Lower leg skin (tissue), 4 donors: ENCODE measurements around the gene NCAPG. TPM values are rescaled to one million over a fixed set of nuclear protein-coding genes. Genes with fewer than 3 reads are reported as not detected.
"Not testable (repeated sequence)": the region's sequence is repeated elsewhere in the genome, so short reads cannot be mapped to it uniquely, and the experiment has no call there.

Experiments
- DNase-seq, 2 donors: peaks; one replicate each; pipeline ENCODE4 v3.0.0-alpha.2; 2019; ENCODE audit warnings: low spot score in 2 of 2
- H3K4me3 ChIP-seq: fragments of 200-600 bp; sonication (generic); 2 replicates; pipeline ENCODE4 v1.5.1; 2017; ENCODE audit warnings: mild to moderate bottlenecking, low read depth; ENCODE audit not compliant: poor library complexity, severe bottlenecking
- CTCF ChIP-seq, 3 donors: fragments of 450-650 bp; IDR thresholded peaks; one replicate each; pipeline ENCODE4 v1.5.1; 2016; ENCODE audit warnings: antibody characterized with exemption in 3 of 3, mild to moderate bottlenecking in 3 of 3, moderate library complexity in 2 of 3
- POLR2A ChIP-seq, 2 donors: fragments of 450-650 bp; IDR thresholded peaks; one replicate each; pipeline ENCODE4 v1.6.1; 2016 to 2017; ENCODE audit warnings: antibody characterized with exemption in 2 of 2, mild to moderate bottlenecking in 1 of 2, moderate library complexity in 1 of 2
- WGBS, 2 donors: methylation state at CpG; one replicate each; pipeline ENCODE4 v1.1.5; 2018; 5-methylcytosine and 5-hydroxymethylcytosine counted together
- intact Hi-C: fragments of 100-400 bp; cut with DNase I; formaldehyde crosslinking; loops from one replicate; pipeline ENCODE4 v1.15.0; 2023; ENCODE audit warnings: low total_unique reads
- total RNA-seq, 4 donors: library from RNA; depleted of rRNA; stranded (reverse); fragments of >200 nt; gene quantifications; one replicate each; pipeline ENCODE4 v1.1.0, GENCODE V29; 2016

Gene NCAPG
- total RNA-seq, 4 donors from 2014 or later = 0.34 to 5.3 (median 1.8) TPM

GRCh38 chr4:17851959-17852358, 41.2 kb downstream of the NCAPG start:
- DNase-seq = no peak
- TF ChIP-seq POLR2A (IDR thresholded peaks at IDR 0.05) (no peak), CTCF (IDR thresholded peaks at IDR 0.05) (no peak)
- intact Hi-C loops = no loop called here
- H3K4me3 ChIP-seq = no peak overlapping the region

GRCh38 chr4:17854036-17854435, 43.3 kb downstream of the NCAPG start:
- WGBS, 2 donors = 90 to 94% methylated on average over 3 of the region's 3 CpGs
- no peak overlapping the region for H3K4me3 ChIP-seq
- intact Hi-C loops = no loop called here
- no peak for TF ChIP-seq CTCF (IDR thresholded peaks at IDR 0.05)
- TF ChIP-seq POLR2A (IDR thresholded peaks at IDR 0.05) = no peak
- no peak for DNase-seq

GRCh38 chr4:17859793-17860406, 49.1 kb downstream of the NCAPG start:
- no peak overlapping the region for H3K4me3 ChIP-seq
- 97 to 98% methylated on average over 5 of the region's 5 CpGs for WGBS, 2 donors
- no peak for DNase-seq
- no peak for TF ChIP-seq POLR2A (IDR thresholded peaks at IDR 0.05)
- no peak for TF ChIP-seq CTCF (IDR thresholded peaks at IDR 0.05)
- intact Hi-C loops = no loop called here

GRCh38 chr4:17861906-17862305, 51.1 kb downstream of the NCAPG start:
- H3K4me3 ChIP-seq, intact Hi-C loops, DNase-seq: not testable (repeated sequence)

- no peak for DNase-seq
- 96 to 100% methylated on average over 1 of the region's 1 CpG for WGBS, 2 donors
- TF ChIP-seq POLR2A (IDR thresholded peaks at IDR 0.05) (no peak), CTCF (IDR thresholded peaks at IDR 0.05) (no peak)
- H3K4me3 ChIP-seq = no peak overlapping the region
- intact Hi-C loops = no loop called here
These were observed 55.1 kb downstream of the NCAPG start for GRCh38 chr4:17865866-17866363.

GRCh38 chr4:17866810-17867209, 56.0 kb downstream of the NCAPG start:
- no peak for TF ChIP-seq POLR2A (IDR thresholded peaks at IDR 0.05)
- TF ChIP-seq CTCF (IDR thresholded peaks at IDR 0.05) = no peak
- intact Hi-C loops = no loop called here
- no peak for DNase-seq
- no peak overlapping the region for H3K4me3 ChIP-seq
- WGBS, 2 donors = 95 to 97% methylated on average over 2 of the region's 2 CpGs
